ENCODE measurements around the gene STIM2.

The STIM2 gene

DNA sequence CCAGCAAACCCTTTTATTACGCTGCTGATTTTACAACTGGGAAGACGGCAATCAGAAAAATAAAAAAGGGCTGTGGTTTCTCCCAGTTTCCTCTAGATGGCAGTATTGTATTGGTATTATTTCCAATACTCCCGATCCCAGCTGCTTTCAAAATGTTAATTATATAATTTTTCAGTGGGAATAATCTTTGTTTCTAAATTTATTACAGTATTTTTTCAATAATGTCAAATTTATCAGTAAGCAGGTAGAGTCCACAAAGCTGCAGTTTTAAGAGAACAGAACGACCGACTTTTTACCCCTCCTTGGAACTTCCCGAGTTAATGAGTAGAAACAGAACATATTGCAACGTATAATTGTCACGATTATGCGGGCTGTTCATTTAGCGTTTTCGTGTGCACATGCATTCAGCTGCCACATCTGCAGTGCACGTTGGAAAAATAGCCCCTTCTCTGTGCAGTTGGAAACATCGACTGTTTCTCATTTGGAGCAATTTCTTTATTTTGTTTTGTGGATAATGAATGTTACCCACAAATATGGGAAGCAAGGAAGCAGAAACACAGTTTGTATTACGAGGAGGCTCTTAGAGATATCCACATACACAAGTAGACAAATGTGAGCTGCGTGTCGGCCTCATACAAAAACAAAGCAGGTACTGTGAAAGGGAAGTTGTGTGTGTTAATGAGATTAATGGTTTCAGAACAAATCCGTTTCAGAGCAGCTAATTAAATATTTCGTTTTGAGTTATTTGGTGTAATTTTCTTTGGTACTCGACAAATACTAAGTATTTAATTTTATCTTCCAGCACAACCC lies 188.0 kb downstream of the STIM2 start:
- no peak for DNase-seq

DNA sequence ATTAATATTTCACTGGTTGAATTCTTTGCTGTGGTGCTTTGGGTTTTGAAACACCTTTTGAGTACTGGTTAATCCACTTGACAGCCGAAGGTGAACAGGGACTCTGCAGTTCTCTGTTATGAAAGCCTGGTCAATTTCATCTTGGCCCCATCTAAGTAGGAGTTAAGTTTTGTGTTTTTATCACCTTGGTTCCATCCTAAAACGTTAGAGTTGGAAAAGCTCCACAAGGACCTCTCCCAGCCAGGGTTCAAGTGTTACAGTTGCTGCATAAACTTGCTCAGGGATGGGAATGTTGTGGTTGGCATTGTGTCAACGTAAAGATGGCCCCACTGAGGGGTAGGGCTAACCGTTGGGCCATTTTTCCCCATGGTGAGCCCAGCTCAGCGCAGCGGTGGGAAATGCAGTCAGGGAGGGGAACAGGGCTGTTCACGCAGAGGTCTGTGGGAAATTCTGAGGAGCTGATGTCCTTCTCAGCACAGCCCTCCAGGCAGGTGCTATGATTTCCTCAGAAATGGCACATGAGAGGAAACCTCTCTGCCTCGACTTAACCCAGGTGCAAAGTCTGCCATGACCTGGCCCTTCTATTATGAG lies 188.7 kb downstream of the STIM2 start:
- no peak for DNase-seq

DNA sequence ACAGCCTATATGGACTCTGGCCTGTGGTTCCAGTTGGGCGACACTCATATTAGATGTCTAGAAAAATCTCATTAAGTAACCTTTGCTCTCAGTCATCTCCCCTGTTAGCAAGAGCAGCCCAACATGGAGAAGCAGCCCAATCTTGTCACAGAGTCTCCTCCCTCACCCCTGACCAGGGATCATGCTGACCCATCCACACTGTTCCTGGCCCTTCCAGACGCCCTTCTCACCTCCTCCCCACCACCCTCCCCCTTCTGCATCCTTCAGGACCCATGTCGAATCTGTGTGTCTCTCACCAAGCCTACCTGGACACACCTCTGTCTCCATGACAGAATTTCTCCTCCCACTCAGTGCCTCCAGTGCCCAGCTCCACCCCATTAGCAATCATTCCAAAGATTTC lies 190.1 kb downstream of the STIM2 start:
- DNase-seq, result no peak

DNA sequence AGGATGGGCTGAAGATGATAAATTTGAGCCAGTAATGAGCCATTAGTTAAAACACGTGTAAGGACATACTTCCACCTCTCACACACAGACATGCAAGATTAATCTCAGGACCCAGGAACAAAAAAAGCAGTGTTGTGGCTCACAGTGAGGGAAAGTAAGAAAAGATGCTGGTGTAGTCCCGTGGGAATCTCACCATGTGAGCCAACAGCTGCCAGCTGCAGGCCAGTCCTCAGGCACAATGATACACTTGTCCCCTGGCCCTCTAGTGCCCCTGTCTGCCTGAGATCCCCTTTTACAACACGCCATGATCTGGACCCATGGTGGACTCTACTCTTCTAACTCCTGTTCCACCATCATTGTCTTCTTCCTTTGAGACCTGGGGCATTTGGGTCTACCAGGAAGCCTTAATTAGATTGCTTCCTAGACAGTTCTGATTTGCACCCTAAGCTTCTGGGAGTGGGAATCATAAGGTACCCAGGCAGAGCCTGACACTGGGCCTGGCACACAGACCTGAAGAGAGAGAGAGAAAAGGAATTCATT lies 194.7 kb downstream of the STIM2 start:
- no peak for DNase-seq

DNA sequence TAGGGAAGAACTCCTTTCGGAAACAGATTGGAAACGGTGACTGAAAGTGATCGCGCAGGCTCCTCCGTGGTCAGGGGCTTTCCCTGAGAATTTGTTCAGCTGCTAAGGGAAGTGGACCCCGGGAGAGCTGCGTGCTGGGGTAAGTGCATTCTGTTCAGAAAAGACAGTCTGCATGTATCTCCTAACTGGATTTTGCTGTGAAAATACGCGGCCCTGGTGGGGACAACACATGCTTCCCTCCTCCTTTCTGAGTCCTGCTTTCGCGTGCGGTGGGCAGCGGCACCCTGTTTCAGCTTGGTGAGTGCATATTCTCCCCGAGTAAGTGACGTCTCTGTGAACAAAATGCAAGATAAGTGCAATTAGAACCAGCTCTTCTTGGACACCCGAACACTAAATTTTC lies 195.6 kb downstream of the STIM2 start:
- DNase-seq, result no peak

DNA sequence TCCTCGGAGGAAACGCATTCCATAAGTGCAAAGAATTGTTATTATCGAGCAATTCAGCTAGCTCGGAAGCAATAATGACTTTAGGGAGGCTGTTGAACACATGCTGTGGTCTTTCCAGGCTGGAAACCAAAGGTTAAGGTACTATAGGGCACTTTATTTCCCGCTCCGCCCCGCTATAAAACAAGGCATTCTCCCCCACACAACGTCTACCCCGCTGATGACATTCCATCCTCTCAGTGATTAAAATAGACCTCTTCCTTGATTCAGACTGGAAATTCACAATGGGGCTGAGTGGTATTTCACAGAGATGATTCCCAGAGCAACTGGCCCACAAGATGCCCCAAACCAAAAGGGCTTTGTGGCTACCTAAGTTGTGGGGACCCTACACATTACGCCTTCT lies 196.4 kb downstream of the STIM2 start:
- DNase-seq, result no peak

DNA sequence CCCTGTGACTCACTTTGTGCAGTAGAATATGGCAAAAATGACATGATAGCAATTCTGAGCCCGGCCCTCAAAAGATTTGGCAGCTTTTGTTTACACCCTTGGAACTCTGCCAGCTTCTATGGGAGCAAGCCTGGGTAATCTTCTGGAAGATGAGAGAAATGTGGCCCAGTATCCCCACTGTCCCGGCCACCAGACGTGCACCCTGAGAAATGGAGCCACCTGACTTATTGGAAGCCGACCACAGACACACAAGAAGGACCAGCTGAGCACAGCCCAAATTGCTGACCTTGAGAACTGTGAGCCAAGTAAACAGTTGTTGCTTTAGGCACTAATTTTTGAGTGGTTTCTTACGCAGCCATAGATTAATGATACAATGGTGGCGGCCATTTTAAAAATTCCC lies 197.0 kb downstream of the STIM2 start:
- no peak for DNase-seq

DNA sequence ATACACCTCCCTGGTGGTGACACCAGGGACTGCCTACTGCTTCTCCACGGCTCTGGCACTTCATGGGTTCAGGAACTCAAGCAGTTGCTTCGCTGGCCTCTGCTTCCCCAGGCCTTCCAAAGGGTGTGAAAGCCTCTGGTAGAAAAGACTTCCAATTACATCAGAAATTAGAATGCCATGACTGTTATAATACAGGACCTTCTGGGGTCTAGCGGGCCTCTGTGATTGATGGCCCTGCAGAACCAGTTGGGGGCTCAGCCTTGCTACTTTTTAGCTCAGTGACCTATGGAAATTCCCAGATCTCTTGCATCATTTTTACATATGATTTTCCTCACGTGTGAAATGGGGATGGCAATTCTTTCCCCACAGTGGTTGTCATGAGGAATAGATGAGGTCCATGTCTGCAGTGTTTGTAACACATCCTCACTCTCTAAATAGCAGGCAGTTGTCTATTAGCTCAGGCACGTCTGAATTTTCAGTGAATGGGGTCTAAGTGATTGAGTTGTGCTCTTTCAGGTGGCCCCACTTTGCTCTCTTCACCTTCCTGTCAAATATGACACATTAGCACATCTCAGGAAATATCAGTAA lies 198.3 kb downstream of the STIM2 start:
- no peak for DNase-seq

DNA sequence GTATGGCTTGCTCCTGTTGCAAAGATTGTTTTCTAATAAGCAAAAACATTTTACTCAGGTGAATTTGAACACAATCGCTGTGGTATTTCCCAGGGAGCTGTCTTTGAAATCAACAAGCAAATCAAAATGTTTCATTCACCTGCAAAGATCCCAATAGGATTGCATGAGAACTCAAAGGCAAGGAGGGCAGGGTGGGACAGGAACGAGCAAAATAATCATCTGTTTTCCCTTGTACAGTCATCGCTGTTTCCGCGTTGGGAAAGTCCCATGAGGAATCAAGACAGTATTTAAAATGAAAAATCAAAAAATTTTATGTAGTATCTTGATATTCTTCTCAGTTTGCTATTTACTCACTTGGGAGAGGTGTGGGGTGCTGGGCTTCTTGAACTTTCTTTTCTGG lies 198.8 kb downstream of the STIM2 start:
- no peak for DNase-seq

DNA sequence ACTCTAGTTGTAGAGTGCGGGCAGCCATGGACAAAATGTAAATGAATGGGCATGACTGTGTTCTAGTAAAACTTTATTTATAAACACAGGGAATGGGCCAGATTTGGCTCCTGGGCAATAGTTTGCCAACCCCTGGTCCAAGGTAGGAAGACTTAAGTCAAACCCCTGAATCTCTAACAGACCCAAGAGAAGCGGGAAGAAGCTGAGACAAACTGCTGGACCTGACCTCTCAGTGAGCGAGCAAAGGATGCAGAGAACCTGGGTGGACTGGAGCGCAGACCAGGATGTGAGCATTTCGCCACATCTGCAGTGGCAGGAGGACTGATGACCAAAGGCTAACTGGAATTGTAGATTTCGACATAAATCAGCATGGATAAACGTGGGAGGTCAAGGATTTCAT lies 201.6 kb downstream of the STIM2 start:
- DNase-seq, result no peak

DNA sequence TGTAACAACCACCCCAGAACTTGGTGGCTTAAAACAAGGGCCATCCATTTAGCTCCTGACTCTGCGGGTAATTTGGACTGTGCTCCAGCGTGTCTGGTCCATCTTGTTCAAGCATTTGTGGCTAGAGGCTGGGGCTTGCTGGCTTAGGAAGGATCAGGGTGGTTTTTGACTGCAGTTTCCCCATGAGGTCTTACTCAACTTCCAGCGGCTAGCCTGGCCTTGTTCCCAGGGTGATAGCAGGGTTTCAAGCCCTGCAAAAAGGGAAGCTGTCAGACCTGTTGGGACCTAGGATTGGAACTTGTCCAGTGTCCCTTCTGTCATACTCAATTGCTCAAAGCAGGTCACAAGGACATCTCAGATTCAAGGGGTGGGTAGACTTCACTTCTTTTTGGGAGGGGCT lies 205.9 kb downstream of the STIM2 start:
- no peak for DNase-seq

DNA sequence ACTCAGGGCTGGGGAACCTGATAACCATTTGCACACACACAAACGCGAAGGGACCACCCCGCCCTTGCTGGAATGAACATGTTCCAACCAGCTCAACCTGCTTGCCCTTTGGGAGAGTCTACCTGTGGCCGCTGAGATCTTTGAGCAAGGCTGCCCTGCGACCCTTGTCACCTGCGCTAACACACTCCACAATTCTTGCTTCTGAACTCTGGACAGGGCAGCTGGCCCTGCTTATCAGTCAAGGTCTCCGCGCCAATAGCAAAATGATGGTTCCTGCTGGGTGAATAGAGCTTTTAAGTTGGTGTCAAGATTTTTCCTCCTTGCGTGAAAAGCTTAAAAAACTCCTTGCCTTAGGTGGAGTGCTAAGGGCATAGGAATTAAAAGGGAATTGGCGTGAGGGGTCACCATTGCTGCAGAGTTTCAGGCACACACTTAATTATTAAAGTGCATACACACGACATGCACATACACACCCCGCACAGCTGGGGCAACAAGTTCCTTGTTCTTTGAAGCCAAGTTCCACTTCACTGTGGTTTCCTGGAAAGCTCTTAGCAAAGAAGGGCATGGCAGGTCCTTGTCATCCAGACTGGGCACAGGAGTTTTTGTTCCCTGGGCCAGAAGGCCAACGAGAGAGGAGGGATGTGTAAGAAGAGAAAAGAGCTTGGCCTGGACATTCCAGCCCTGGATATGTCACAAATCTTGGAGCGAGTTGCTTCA lies 207.7 kb downstream of the STIM2 start:
- no peak for DNase-seq

Measured in CD4-positive, alpha-beta T cell treated with Interleukin-17A for 4 hours (primary cell).